Middle frontal gyrus (tissue), 1 donor: ENCODE results near the gene ALDH1A1.
"Not testable (repeated sequence)": the region's sequence is repeated elsewhere in the genome, so short reads cannot be mapped to it uniquely, and the experiment has no call there.

Source experiments
- DNase-seq: peaks from one replicate; pipeline ENCODE4 v3.0.0-alpha.2; 2015; ENCODE audit warnings: low spot score; ENCODE audit errors: extremely low spot score

Gene ALDH1A1

DNA sequence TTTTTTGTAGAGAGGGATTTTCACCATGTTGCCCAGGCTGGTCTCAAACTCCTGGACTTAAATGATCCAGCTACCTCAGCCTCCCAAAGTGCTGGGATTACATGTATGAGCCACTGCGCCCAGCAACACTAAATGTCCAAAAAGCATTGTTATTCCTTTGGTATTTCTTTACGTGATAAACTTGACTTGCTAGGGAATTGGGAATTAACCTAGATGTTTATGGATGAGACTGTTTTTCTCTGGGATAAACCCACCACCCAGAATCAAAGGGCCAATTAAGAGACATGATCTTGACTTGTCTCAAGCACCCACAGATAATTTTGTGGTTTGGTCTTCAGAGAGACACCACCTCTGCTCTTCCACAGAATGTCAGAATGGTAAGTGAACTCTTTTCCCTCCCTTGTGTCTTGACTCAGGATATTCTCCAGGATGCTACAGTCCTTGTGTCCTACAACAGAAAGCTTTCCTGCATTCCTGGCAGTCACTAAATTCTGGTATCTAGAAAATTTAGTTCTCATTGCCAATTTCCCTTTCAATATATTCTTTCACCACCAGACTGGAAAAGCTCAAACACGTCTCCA, 55.7 kb downstream of the ALDH1A1 start:
- no peak for DNase-seq

DNA sequence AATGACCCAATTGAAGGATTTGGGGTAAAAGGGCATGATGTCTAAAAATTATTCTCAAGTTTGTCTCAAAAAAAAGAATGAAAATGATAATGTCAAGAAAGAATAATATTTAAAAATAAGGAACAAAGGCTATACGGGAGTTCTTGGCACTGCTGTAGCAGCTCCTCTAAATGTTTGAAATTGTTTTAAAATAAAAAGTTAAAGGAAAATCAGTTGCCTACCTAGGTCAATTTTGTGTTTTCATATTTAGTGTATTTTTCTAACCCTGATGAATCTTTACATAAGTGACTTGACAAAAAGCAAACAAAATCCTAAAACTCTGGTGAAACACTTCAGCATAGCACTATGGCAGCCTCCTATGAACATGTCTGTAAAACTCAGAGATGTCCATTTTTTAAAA, 56.4 kb downstream of the ALDH1A1 start:
- no peak for DNase-seq

DNA sequence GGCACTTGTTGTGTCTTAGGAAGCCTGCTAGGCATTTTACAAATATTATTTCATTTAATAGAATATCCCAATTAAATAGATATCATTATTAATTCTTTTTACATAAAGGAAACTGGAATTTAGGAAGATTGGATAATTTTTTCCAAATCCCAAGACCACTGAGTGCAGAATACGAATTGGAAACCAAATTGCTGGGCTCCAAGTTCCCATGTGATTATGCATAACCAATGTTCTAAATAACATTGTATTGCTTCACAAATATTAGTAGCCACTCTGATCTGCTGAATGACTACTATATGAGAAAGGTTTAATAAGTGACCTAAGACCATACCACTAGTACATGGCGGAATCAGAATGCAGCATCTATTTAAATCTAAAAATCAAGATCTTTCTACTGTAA, 57.7 kb downstream of the ALDH1A1 start:
- DNase-seq: no peak

DNA sequence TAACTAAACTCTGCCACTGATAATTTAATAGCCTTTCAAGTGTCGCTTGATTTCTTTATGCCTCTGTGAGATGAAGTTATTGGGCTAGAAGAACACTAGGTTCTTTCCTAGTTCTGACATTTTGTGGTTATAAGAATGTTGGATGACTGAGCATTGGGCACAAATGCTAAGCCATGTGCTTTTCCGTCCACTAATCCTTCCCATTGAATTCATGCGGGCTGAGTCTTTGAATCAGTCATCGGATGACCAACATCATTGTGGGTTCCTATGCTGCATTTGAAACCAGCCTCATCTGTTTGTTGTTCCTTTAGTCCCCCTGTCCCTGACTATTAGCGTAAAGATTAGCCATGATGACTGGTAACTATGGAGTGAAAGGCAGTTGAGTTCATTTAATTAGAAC, 58.5 kb downstream of the ALDH1A1 start:
- no peak for DNase-seq

DNA sequence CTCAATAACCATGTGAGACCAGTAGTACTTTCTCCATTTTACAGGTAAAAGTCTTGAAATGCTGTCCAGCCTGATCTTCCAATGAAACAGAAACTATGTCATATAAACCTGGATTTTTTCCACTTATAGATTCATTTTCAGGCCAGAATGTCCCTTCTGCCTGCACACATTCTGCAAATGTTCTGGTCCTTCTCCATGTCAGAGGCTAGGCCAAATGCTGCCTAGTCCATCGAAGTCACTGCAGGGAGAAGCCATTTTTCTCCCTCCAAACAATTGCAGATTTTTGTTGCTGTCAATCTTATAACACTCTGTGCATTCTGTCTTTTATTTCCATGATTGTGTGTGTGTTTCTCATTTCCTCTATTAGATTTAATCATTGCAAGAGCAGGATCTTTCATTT, 59.4 kb downstream of the ALDH1A1 start:
- no peak for DNase-seq

DNA sequence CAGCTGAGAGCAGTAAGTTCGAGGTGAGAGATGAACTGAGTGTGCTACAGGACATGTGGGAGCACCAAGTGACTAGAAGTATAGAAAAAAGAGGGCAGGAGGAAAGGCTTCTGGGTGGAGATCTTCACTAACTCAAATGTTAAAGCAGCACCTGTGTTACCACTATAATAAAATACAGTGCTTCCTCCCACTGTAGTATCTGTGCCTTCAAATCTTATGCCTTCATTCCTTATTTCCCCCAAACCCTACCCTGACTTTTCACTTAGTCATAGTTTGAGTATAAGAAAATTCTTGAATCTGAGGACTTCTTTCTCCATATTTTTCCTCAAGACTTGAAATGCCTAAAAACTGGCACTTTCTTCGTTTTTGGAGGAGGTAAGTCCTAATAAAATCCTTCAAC, 61.8 kb downstream of the ALDH1A1 start:
- no peak for DNase-seq

DNA sequence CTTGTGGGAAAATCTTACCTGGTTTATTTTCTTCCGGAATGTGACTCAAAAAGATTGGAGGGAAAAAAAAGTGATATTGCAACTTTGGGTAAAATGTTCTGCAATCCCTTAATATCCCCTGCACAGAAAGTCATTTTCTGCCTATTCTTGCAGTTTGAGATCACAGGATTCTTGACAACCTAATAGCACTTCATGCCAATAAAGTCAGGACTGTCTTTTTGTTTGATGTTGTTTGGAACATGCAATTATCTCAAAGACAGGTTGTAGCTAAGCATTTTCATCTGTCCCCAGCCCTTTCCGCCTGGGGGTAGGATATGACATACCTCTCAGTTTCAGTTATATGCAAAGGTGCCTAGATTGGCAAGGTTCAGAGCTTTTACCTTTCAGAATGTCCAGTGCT, 63.9 kb downstream of the ALDH1A1 start:
- DNase-seq: no peak

DNA sequence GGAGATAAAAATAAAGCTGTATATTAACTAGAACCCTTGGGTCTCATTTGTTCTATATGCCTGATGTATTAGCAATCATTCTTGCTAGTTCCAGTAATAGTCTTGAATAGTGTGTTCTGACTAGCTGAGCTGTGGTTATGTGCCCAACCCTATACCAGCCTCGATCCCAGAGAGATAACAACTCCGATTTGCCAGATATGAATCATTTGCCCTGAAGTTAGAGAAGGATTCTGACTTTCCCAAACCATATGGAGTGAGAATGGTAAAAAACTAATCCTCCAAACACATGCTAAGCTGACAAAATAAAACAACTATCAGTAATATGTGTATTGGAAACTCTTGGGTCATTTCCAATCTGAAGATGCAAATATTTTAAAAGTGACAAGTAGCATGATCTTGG, 64.8 kb downstream of the ALDH1A1 start:
- DNase-seq: no peak

DNA sequence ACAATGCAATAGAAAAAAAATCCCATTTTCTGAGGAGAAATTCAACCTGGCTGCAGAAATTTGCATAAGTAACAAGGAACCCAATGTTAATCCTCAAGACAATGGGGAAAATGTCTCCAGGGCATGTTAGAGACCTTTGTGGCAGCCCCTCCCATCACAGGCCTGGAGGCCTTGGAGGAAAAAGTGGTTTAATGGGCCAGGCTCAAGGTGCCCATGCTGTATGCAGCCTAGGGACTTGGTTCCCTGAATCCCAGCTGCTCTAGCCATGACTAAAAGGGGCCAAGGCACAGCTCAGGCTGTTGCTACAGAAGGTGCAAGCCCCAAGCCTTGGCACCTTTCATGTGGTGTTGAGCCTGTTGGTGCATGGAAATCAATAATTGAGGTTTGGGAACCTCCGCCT, 66.5 kb downstream of the ALDH1A1 start:
- no peak for DNase-seq

DNA sequence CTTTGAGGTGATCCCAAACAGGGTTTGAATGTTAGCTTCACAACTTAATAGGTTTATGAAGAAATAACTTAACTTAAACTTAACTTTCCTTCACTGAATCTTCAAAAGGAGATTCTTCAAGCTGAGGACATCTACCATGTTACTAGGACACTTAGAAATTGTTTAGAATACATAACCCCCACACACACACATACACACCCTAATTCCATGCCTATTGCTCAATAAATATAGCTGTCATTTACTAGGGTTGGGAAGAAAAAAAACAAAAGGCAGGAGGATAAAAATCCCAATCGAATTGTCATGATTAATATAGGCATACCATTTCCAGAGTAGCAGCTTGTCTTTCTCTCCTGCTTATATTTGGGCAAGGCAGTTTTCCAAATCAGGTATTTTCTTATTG, 68.3 kb downstream of the ALDH1A1 start:
- no peak for DNase-seq

DNA sequence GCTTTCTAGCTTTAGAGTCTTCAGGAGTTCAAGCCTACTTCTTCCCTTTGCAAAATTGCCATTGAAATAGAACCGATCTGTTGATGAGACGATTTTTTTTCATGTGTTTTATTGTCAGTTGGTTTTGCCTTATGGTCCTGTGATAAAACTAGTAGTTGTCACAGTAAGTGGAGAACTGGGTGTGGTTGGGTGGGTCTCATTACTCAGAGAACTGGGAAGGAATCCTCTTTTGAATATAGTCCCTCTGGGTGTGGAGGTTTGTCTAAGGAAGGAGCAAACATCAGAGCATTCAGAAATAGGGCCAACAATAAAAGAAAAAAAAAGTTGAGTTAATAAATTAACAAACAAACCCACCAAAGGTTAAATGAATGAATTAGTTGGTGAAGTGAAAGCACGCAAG, 69.0 kb downstream of the ALDH1A1 start:
- no peak for DNase-seq

DNA sequence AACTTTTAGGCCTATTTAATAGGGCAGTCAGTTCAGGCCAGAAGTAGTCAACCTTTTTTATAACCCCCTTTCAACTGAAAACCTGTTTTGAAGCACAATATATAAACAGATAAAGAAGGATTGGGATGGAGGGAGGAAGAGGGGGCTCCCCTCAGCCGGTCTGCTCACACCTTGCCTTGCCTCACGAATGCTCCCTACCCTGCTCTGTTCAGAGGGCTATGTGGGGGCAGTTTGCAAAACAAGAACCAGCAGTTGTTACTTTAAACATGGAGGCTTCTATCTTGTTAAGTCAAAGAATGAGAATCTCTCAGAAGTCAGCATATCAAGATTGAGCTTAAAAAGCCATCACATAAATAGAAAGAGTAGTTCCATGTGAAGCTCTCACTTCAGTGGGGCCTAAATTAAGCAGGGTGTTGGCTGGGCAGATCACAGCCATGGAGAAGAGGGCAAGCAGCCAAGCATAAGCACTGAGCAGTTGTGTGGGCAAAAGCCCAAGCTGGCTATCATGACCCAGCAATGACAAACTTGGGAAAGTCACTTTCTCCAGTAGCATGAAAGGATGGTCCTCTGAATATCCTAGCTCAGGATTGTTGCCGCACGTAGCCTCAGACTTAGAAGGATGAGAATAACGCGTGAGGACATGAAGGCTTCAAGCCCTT, 70.6 kb downstream of the ALDH1A1 start:
- DNase-seq: no peak

DNA sequence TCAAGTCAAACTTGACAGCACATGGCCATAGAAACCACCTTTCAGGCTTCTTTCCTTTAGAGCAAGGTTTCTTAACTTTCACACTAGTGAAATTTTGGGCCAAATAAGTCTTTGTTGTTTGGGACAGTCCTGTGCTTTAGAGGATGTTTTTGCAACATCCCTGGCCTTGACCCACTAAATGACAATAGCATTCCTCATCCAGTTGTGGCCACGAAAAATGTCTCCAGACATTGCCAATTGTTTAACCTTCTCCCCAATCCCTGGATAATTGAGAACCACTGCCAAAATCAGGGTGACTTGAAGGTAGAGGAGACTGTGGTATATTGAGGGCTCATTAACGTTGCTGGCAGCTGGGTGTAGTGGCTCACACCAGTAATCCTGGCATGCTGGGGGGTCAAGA, 72.0 kb downstream of the ALDH1A1 start:
- DNase-seq: no peak

DNA sequence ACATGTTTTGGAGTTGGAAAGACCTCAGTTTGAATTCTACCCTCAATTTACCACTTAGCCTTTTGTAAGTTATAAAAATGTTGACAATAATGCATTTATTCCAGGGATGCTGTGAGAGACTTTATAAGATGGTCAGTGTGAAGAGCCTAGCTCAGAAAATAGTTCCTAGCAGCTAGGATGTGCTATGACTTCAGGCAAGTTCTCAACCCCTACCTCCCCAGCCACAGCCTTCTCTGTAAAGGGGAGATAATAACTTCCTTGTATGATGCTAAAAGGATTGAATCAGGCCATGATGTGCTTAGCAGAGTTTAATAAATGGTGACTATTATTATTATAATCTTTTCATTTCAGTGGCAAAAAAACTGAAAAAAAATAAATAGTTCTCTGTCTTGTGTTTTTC, 77.6 kb downstream of the ALDH1A1 start:
- no peak for DNase-seq

DNA sequence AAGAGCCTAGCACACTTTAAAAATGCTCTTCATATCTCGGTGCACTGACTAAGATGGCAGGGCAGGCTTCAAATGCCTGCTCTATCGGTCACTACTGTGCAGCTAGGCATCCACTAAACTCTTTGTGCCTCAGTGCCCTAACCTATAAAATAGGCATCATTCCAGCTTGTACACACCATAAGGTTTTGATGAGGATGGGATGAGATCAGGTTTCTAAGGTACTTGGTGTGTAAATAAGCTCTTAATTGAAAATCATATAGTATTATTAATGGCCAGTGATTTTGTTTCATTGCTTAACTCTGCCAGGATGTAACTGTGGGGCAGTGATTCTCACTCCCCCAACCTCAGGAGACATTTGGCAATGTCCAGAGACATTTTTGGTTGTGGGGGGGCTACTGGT, 78.5 kb downstream of the ALDH1A1 start:
- DNase-seq: no peak

DNA sequence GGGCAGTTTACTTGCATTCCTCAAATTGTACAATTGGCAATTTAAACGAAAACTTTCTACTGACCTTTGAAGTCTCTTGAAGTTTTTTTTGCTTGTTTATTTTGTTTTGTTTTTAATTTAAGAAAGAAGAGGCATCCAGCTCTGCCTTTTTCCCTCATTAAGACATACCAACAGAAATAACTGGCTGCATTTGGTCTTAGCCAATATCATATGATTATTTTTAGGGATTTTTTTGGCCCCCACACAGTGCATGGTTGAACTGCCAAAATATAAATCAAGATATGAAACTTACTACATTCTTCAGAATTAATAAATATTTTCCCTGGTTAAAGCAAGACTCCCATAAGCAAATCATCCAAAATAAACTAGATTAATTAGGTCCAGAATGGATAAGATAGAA, 79.4 kb downstream of the ALDH1A1 start:
- DNase-seq: no peak

DNA sequence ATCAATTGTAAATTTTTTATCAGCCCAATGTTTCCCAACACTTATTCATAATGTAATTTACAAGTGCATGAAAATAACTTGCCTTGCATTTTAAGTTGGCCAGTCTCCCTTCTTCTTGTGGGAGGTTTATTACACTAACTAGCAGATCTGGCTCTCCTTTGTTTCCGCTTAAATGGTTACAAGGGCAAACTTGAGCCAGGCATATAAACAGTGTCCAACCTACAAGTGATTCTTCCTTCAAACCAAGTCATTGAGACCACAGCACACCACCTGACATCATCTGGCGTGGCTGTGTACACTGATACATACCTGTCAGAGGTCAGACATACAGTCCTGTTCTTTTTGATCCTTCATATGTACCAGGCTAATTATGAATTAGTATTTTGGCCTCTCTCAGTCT, 80.1 kb downstream of the ALDH1A1 start:
- DNase-seq: no peak

DNA sequence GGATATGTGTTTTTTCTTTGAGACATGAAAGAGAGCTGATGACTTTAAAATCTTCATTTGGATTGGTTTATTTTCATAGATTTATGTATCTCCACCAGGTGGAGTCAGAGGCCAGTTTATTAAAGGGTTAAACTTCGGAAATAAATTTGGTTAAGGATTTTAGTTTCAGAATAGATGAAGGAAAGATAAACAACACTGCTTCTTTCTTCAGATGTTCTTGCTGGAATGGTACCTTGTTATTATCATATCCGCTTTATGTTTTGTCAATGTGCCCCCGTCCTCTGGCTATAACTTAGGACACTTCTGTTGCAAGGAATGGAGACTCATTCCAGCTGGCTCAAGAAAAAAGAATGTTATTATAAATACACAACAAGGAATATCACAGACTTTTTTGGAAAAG, 81.2 kb downstream of the ALDH1A1 start:
- no peak for DNase-seq

DNA sequence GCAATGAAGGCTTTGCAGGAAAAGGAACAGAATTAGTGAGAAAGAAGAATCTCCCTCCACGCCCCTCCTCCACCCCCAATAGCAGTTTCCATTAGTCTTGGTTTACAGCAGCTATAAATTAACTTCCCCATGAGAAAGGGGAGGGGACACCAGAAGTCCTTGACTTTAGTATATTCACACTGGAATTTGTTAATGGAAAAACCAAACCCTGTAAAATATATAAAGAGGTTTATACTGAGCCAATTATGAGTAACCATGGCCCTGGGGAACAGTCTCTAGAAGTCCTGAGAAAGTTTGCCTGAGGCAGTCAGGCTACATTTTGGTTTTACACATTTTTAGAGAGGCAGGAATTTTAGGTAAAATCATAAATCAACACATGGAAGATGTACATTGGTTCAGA, 88.5 kb downstream of the ALDH1A1 start:
- DNase-seq: no peak

DNA sequence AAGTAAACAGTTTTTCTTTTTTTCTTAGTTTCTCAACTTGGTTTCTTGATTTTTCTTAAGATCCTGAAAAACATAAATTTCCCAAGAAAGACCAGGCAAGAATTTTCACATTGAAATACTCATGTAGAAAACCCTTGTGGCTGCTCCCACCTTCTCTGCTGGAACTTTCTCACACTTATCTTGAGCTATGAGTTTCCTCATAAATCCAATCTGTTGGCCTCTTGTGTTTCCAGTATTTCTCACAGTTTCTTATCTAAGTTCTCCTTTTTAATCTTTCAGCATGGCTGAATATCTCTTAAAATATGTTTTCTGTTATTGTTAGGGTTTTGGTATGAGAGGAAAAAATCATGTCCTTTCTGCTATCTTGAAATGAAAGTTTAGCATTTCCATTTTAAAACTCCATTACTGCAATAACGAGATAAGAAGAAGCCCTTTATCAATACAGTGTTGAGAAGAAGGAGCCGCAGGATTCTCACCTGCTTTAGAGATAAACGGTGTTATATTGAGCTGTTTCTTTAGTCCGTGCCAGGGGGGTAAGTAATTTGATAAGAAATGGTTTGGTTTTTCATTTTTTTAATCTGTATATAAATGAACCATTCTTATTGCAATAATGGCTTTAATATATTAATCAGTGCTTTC, 89.3 kb downstream of the ALDH1A1 start:
- DNase-seq: no peak

DNA sequence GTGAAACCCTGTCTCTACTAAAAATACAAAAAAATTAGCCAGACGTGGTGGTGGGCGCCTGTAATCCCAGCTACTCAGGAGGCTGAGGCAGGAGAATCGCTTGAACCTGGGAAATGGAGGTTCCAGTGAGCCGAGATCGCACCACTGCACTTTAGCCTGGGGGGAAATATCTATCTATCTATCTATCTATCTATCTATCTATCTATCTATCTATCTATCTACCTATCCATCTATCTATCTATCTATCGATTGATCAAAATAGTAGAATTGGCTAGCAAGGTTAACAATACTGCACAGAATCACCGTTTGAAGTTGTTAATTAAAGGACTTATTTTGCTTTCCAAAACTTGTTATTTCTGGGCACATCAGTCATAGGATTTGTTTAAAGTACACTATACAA, 90.1 kb downstream of the ALDH1A1 start:
- DNase-seq: not testable (repeated sequence)

DNA sequence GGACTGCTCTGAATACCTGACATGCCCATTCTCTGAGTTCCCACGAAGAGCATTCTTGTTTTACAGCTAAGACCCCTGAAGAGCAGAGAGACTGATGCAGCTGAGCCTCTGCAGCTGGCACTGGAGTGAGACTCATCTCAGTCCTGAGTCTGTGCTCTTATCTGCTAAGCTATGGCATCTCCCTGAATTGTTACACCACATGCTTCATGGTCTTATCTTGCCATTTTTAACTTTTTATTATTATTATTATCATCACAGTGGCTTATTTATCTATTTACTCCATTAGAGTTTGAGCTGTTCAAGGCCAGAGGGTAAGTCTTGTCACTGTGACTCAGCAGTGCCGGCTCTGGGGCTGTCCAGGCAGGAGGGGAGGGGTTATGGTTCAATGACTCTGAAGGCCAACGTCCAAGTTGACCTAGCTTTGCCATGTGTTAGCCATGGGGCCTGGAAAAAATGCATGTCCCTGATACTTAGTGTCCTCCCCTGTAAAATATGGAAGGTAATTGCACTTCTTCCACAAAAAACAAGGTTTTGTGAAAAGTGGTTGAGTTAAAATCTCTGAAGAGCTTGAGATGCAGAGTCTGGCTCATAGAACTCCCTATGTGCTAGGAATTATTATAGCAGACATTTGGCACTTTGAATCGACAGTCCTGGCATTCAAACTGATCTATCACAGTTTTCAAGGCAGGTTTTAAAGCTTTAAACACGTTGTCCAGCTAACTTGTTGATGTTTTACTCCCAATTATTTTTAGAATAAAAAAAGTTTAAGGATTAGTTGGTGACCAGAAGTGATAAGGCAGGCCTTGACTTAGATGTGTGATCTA, 94.6 kb downstream of the ALDH1A1 start:
- no peak for DNase-seq
